Spleen (tissue), 7 donors: ENCODE data around the gene OR2B2.

ENCODE experiments used
- CTCF ChIP-seq, 11 experiments: fragments of 200-600 bp in 7 of 11; fragments of 450-650 bp in 4 of 11; sonication (generic) in 4 of 11; IDR thresholded peaks in 8 of 11; conservative IDR thresholded peaks in 3 of 11; 1 replicate in 7 of 11; 2 replicates in 4 of 11; pipeline versions ENCODE4 v1.4.0 to v1.8.0; 2016 to 2021; ENCODE audit warnings: antibody characterized with exemption in 11 of 11, inconsistent platforms in 4 of 11, mild to moderate bottlenecking in 1 of 11
- POLR2A ChIP-seq, 3 donors: fragments of 450-650 bp; IDR thresholded peaks; one replicate each; pipeline ENCODE4 v1.5.1; 2017; ENCODE audit warnings: antibody characterized with exemption in 3 of 3, mild to moderate bottlenecking in 1 of 3
- POLR2AphosphoS5 ChIP-seq, 3 donors: sonication (generic); formaldehyde crosslinking; IDR thresholded peaks; one replicate each; pipeline ENCODE4 v1.5.1; 2017; ENCODE audit warnings: antibody characterized with exemption in 3 of 3
- donor health status: DM: no; HTN: no; CAD: no; lungs with moderate emphysema.
- donor health status: DM: no; HTN: no; CAD: no.
- donor health status: DM: no; HTN: no; CAD: no.

DNA sequence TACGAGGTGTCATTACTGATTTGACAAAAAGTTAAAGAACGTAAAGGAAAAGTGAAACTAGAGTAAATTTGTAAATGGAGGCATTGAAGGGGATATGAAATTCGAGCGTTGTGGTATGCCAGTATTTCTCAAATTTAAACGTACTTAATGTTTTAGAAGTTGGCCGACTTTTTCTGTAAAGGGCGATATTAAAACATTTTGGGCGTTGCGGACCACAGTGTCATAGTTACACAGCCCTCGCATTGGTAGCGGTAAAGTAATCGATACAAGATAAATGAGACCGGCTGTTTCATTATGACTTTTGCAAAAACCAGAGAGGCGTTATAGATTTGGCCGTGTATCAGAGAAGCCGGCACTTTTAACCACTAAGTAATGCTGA, 39.6 kb downstream of the OR2B2 start:
- no peak for TF ChIP-seq CTCF (IDR thresholded peaks at IDR 0.05 in 8 of 11, conservative IDR thresholded peaks at IDR 0.05 in 3 of 11)
- no peak for TF ChIP-seq POLR2A (IDR thresholded peaks at IDR 0.05)
- TF ChIP-seq POLR2AphosphoS5 (IDR thresholded peaks at IDR 0.05) = no peak
